HCT116 (cell line): Measurements from ENCODE around the gene ADORA2B. TPM values are rescaled to one million over a fixed set of nuclear protein-coding genes. Genes with fewer than 3 reads are reported as not detected.

ENCODE experiments used
- total RNA-seq: library from RNA; stranded (reverse); gene quantifications from one replicate; pipeline ENCODE4 v1.2.1, GENCODE V29; 2021; ENCODE audit not compliant: unreplicated experiment

Gene ADORA2B
- total RNA-seq, 1 experiment from 2014 or later = 47.5 TPM

Other genes with a start within 250 kb of the ADORA2B start
- 37.0 TPM for gene ZNF286A, start 245.4 kb upstream of the ADORA2B start, total RNA-seq
- 1.1 TPM for gene TBC1D26, start 212.8 kb upstream of the ADORA2B start, total RNA-seq
- 33.5 TPM for gene ZSWIM7, start 54.6 kb downstream of the ADORA2B start, total RNA-seq
- 61.3 TPM for gene TTC19, start 54.7 kb downstream of the ADORA2B start, total RNA-seq